ENCODE data around the gene PAQR4.
"Not testable (repeated sequence)": the region's sequence is repeated elsewhere in the genome, so short reads cannot be mapped to it uniquely, and the experiment has no call there.

Gene PAQR4

DNA sequence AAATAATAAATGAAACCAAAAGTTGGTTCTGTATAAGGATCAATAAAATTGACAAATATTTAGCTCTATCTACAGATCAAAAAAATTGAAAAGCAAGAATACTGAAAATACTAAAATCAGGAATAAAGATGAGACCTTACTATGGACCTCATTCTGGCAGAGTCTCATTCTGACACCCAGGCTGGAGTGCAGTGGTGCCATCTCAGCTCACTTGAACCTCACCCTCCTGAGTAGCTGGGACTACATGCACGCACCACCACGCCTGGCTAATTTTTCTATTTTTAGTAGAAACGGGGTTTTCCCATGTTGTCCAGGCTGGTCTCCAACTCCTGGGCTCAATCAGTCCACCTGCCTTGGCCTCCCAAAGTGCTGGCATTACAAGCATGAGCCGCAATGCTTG lies 27.1 kb upstream of the PAQR4 start:
- Histone ChIP-seq H3K4me2 (ENCODE audit: low read length) (no peak overlapping the region), H3K79me2 (no peaks in the 10 kb centered on the region), H3K9me3 (ENCODE audit: control insufficient read depth, low read length) (no peaks in the 10 kb centered on the region), H2AFZ (no peak overlapping the region), H3K4me3 (ENCODE audit: low read depth, low read length) (no peak overlapping the region), H3K27ac (no peak overlapping the region), H3K36me3 (ENCODE audit: control insufficient read depth, insufficient read depth, low read length) (no peaks in the 10 kb centered on the region), H3K4me1 (no peaks in the 10 kb centered on the region), H3K27me3 (ENCODE audit: control insufficient read depth, insufficient read depth, low read length) (no peaks in the 10 kb centered on the region), H3K9ac (no peak overlapping the region)
- TF ChIP-seq CTCF (IDR thresholded peaks at IDR 0.05), result no peak

DNA sequence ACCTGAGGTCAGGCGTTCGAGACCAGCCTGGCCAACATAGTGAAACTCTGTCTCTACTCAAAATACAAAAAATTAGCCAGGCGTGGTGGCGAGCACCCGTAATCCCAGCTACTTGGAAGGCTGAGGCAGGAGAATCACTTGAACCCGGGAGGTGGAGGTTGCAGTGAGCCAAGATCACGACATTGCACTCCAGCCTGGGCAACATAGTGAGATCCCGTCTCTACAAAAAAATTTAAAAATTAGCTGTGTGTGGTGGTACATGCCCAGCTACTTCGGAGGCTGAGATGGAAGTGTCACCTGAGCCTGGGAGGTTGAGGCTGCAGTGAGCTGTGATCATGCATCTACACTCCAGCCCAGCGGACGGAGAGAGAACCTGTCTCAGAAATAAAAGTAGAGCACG lies 25.4 kb upstream of the PAQR4 start:
- H3K27ac ChIP-seq; H3K9ac ChIP-seq; H3K4me1 ChIP-seq; H3K9me3 ChIP-seq (ENCODE audit: control insufficient read depth, low read length); H3K36me3 ChIP-seq (ENCODE audit: control insufficient read depth, insufficient read depth, low read length); H3K4me3 ChIP-seq (ENCODE audit: low read depth, low read length); H3K27me3 ChIP-seq (ENCODE audit: control insufficient read depth, insufficient read depth, low read length); H3K79me2 ChIP-seq; H3K4me2 ChIP-seq (ENCODE audit: low read length); H2AFZ ChIP-seq: not testable (repeated sequence)

GRCh38 chr16:2946649-2947048 lies 22.5 kb upstream of the PAQR4 start:
- Histone ChIP-seq H3K9me3 (ENCODE audit: control insufficient read depth, low read length) (no peaks in the 10 kb centered on the region), H3K27ac (no peak overlapping the region), H3K4me1 (peaks cover 3% of the 10 kb centered on the region), H3K9ac (no peak overlapping the region), H3K36me3 (ENCODE audit: control insufficient read depth, insufficient read depth, low read length) (no peaks in the 10 kb centered on the region), H3K4me2 (ENCODE audit: low read length) (no peak overlapping the region), H3K27me3 (ENCODE audit: control insufficient read depth, insufficient read depth, low read length) (no peaks in the 10 kb centered on the region), H3K79me2 (no peaks in the 10 kb centered on the region), H2AFZ (no peak overlapping the region), H3K4me3 (ENCODE audit: low read depth, low read length) (no peak overlapping the region)
- TF ChIP-seq CTCF (IDR thresholded peaks at IDR 0.05), result no peak

GRCh38 chr16:2948807-2949704 lies 20.1 kb upstream of the PAQR4 start:
- Histone ChIP-seq H3K27ac (no peak overlapping the region), H3K4me1 (peaks cover 3% of the 10 kb centered on the region), H3K79me2 (no peaks in the 10 kb centered on the region), H3K4me3 (ENCODE audit: low read depth, low read length) (no peak overlapping the region), H3K4me2 (ENCODE audit: low read length) (no peak overlapping the region), H2AFZ (no peak overlapping the region), H3K27me3 (ENCODE audit: control insufficient read depth, insufficient read depth, low read length) (no peaks in the 10 kb centered on the region), H3K9me3 (ENCODE audit: control insufficient read depth, low read length) (no peaks in the 10 kb centered on the region), H3K9ac (no peak overlapping the region), H3K36me3 (ENCODE audit: control insufficient read depth, insufficient read depth, low read length) (no peaks in the 10 kb centered on the region)
- no peak for TF ChIP-seq CTCF (IDR thresholded peaks at IDR 0.05)

- TF ChIP-seq CTCF (IDR thresholded peaks at IDR 0.05), result no peak
- Histone ChIP-seq H2AFZ (no peak overlapping the region), H3K79me2 (no peaks in the 10 kb centered on the region), H3K27me3 (ENCODE audit: control insufficient read depth, insufficient read depth, low read length) (no peaks in the 10 kb centered on the region), H3K4me2 (ENCODE audit: low read length) (no peak overlapping the region), H3K9ac (no peak overlapping the region), H3K4me1 (peaks cover 3% of the 10 kb centered on the region), H3K27ac (no peak overlapping the region), H3K36me3 (ENCODE audit: control insufficient read depth, insufficient read depth, low read length) (no peaks in the 10 kb centered on the region), H3K9me3 (ENCODE audit: control insufficient read depth, low read length) (no peaks in the 10 kb centered on the region), H3K4me3 (ENCODE audit: low read depth, low read length) (no peak overlapping the region)
These were observed 19.3 kb upstream of the PAQR4 start for GRCh38 chr16:2949705-2950352.

All from parathyroid adenoma (tissue), 2 donors.